Kidney epithelial cell (primary cell): Measurements from ENCODE around the gene KRT12. TPM values are rescaled to one million over a fixed set of nuclear protein-coding genes. Genes with fewer than 3 reads are reported as not detected.

Source experiments
- DNase-seq: peaks from one replicate; pipeline ENCODE4 v3.0.0-alpha.2; 2010; ENCODE audit warnings: low read depth
- H3K27me3 ChIP-seq: 2 replicates; pipeline ENCODE4 v1.6.0; 2011; ENCODE audit warnings: low read length; ENCODE audit not compliant: control insufficient read depth, insufficient read depth
- H3K36me3 ChIP-seq: 2 replicates; pipeline ENCODE4 v1.5.1; 2011; ENCODE audit warnings: low read length; ENCODE audit not compliant: control insufficient read depth, insufficient read depth
- H3K4me3 ChIP-seq: 2 replicates; pipeline ENCODE4 v1.5.1; 2011; ENCODE audit warnings: low read depth, mild to moderate bottlenecking, control low read depth, low read length
- CTCF ChIP-seq: IDR thresholded peaks from 2 replicates; pipeline ENCODE4 v1.5.1; 2011; ENCODE audit warnings: mild to moderate bottlenecking, moderate library complexity, low read length, control low read depth, inconsistent platforms; ENCODE audit not compliant: insufficient read depth, poor library complexity, severe bottlenecking
- total RNA-seq: library from RNA; depleted of rRNA; stranded (reverse); fragments of >200 nt; gene quantifications from 2 replicates; pipeline ENCODE4 v1.2.3, GENCODE V29; 2015

Gene KRT12
- total RNA-seq, 1 donor from 2014 or later: not detected

GRCh38 chr17:40883031-40883430, 16.0 kb upstream of the KRT12 start:
- H3K4me3 ChIP-seq: no peak overlapping the region
- H3K36me3 ChIP-seq: no peaks in the 10 kb centered on the region
- TF ChIP-seq CTCF: no peak

GRCh38 chr17:40879026-40879425, 12.0 kb upstream of the KRT12 start:
- no peaks in the 10 kb centered on the region for H3K36me3 ChIP-seq
- H3K27me3 ChIP-seq: no peaks in the 10 kb centered on the region
- TF ChIP-seq CTCF: no peak
- H3K4me3 ChIP-seq: no peak overlapping the region
- DNase-seq: no peak

More at GRCh38 chr17:40883031-40883430, 16.0 kb upstream of the KRT12 start:
- H3K27me3 ChIP-seq: no peaks in the 10 kb centered on the region
- no peak for DNase-seq

GRCh38 chr17:40878044-40878443, 11.0 kb upstream of the KRT12 start:
- no peak for TF ChIP-seq CTCF
- Histone ChIP-seq H3K27me3 (no peaks in the 10 kb centered on the region), H3K36me3 (no peaks in the 10 kb centered on the region), H3K4me3 (no peak overlapping the region)
- DNase-seq: no peak

- no peak for DNase-seq
- Histone ChIP-seq H3K4me3 (no peak overlapping the region), H3K27me3 (no peaks in the 10 kb centered on the region), H3K36me3 (no peaks in the 10 kb centered on the region)
- TF ChIP-seq CTCF: no peak
Measured at GRCh38 chr17:40873801-40874200, 6.8 kb upstream of the KRT12 start.

- Histone ChIP-seq H3K4me3 (no peak overlapping the region), H3K36me3 (no peaks in the 10 kb centered on the region), H3K27me3 (no peaks in the 10 kb centered on the region)
- TF ChIP-seq CTCF: peak; percentile 12
- no peak for DNase-seq
Measured at GRCh38 chr17:40873255-40873654, 6.2 kb upstream of the KRT12 start.

GRCh38 chr17:40872416-40872815, 5.4 kb upstream of the KRT12 start:
- Histone ChIP-seq H3K36me3 (no peaks in the 10 kb centered on the region), H3K27me3 (no peaks in the 10 kb centered on the region)
- DNase-seq: no peak

More at GRCh38 chr17:40872416-40872815, 5.4 kb upstream of the KRT12 start:
- no peak overlapping the region for H3K4me3 ChIP-seq
- TF ChIP-seq CTCF: no peak
